H1 (cell line): ENCODE results near the gene DIPK1B.

ENCODE experiments used
- EZH2 ChIP-seq: fragments of 200-600 bp; sonication (generic); IDR thresholded peaks from 2 replicates; pipeline ENCODE4 v1.7.1; 2012; ENCODE audit warnings: low read depth, mild to moderate bottlenecking, moderate library complexity, low read length, inconsistent platforms; ENCODE audit not compliant: severe bottlenecking
- JUND ChIP-seq: IDR thresholded peaks from 2 replicates; pipeline ENCODE4 v1.6.1; 2011; ENCODE audit warnings: mild to moderate bottlenecking, improper control_type of control experiment, low read length
- POLR2A ChIP-seq, 2 experiments: IDR thresholded peaks; 1 replicate in 1 of 2; 2 replicates in 1 of 2; pipeline ENCODE4 v1.6.1; 2011; ENCODE audit warnings: low read depth in 2 of 2, low read length in 2 of 2, mild to moderate bottlenecking in 2 of 2; ENCODE audit errors: control extremely low read depth in 1 of 2
- SRF ChIP-seq: IDR thresholded peaks from 2 replicates; pipeline ENCODE4 v1.6.1; 2011; ENCODE audit warnings: mild to moderate bottlenecking, low read depth, low read length, moderate library complexity
- TF ChIP-seq, protein P1 (sequence below), 3 experiments: IDR thresholded peaks; 1 replicate in 2 of 3; 2 replicates in 1 of 3; pipeline versions ENCODE4 v1.5.1 to v1.6.1; 2011; ENCODE audit warnings: low read length in 3 of 3, mild to moderate bottlenecking in 3 of 3, inconsistent platforms in 2 of 3, low read depth in 1 of 3, moderate library complexity in 1 of 3; ENCODE audit not compliant: insufficient read depth in 1 of 3; ENCODE audit errors: control extremely low read depth in 1 of 3
- TF ChIP-seq, protein P2 (sequence below): IDR thresholded peaks from 2 replicates; pipeline ENCODE4 v1.6.1; 2011; ENCODE audit warnings: low read depth, mild to moderate bottlenecking, low read length; ENCODE audit not compliant: insufficient read depth

DNA sequence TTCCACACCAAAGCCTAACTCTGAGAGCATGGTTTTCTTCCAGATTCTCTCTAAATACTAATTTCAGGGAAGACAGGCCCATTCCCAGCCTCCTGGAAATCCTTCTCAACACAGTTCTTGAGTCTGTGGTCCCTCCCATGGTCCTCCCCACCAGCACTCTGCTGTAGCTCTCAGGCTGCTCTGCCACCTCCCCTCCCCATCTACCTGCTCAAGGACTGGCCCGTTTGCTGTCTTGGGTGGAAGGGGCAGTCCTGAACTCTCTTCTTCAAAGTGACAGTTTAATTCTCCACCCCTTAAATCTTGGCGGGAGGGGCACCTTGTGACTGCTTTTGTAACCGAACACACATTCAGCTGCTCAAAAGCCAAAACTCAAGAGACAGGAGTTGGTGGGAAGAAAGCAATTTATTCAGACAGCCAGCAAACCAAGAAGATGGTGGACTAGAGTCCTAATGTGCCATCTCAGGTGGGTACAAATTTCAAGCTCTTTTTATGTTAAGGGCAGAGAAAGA lies 59.6 kb downstream of the DIPK1B start:
- TF ChIP-seq POLR2A (IDR thresholded peaks at IDR 0.05; ENCODE audit: control extremely low read depth in 1 of 2, low read depth in 2 of 2, low read length in 2 of 2): no peak
- TF ChIP-seq JUND: no peak
- TF ChIP-seq SRF: no peak
- TF ChIP-seq EZH2: no peak
- TF ChIP-seq, protein P1, sequence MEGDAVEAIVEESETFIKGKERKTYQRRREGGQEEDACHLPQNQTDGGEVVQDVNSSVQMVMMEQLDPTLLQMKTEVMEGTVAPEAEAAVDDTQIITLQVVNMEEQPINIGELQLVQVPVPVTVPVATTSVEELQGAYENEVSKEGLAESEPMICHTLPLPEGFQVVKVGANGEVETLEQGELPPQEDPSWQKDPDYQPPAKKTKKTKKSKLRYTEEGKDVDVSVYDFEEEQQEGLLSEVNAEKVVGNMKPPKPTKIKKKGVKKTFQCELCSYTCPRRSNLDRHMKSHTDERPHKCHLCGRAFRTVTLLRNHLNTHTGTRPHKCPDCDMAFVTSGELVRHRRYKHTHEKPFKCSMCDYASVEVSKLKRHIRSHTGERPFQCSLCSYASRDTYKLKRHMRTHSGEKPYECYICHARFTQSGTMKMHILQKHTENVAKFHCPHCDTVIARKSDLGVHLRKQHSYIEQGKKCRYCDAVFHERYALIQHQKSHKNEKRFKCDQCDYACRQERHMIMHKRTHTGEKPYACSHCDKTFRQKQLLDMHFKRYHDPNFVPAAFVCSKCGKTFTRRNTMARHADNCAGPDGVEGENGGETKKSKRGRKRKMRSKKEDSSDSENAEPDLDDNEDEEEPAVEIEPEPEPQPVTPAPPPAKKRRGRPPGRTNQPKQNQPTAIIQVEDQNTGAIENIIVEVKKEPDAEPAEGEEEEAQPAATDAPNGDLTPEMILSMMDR (IDR thresholded peaks at IDR 0.05; ENCODE audit: control extremely low read depth in 1 of 3, insufficient read depth in 1 of 3, low read depth in 1 of 3, low read length in 3 of 3): no peak
- TF ChIP-seq, protein P2, sequence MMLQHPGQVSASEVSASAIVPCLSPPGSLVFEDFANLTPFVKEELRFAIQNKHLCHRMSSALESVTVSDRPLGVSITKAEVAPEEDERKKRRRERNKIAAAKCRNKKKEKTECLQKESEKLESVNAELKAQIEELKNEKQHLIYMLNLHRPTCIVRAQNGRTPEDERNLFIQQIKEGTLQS: no peak
